GM12801 (cell line): ENCODE results near the gene TBL1X.

ENCODE experiments used
- CTCF ChIP-seq: IDR thresholded peaks from one replicate; pipeline ENCODE4 v1.5.1; 2011; ENCODE audit warnings: control low read depth; ENCODE audit not compliant: insufficient read length; ENCODE audit errors: extremely low read depth

Gene TBL1X

GRCh38 chrX:9465380-9466123, 694 bp downstream of the TBL1X start:
- TF ChIP-seq CTCF = no peak

DNA sequence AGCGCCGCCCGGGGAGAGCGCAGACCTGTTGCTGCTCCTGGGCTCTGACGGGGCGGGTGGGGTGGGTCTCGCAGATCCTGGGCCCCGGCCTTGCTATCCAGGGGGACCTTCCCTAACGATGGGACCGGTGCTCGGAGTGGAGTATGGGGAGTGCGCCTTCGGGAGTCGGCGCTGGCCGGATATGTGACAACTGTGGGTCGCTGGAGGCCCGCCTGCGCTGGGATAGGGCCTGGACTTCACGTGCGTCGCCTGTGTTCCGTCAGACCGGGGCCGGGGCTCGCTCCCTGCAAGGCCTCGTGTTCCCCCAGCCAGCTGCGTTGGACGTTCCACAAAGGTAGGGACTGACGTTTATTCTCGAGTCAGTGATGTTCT, 1.3 kb downstream of the TBL1X start:
- no peak for TF ChIP-seq CTCF

DNA sequence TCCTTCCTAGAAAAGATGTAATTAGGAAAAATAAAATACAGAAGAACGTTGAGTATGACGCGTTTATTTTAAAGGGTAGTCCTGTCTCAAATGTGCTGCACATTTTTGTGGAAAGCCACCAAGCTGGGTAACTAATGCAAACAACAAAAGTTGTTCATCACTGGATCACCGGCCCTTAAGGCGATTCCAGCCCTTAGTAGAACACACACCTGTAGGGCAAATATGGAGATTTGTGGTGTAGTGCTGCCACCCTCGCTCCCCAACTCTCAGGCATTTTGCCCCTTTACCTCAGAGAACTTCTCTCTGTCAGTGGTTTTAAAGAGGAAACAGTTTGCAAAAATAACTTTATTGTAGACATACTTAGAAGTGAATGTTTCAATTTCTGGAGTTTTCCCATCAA, 1.9 kb downstream of the TBL1X start:
- no peak for TF ChIP-seq CTCF

DNA sequence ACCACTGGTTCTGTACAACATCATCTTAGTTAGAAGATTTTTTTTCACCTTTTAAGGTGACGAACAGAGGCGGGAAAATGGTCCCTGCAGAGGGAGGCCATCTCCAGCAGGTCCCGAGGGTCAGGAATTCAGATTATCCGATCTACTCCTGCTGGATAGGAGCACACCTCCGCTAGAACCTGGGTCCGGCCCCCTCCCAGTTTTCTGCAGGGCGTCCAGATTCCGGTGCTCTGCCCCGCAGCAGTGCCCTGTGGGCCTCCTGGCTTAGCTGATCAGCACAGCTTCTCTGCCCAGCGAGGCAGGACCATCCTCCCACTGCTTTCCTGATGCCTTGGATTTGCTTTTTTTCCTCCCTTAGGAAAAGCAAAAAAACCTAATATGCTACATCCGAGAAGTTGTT, 2.3 kb downstream of the TBL1X start:
- no peak for TF ChIP-seq CTCF

GRCh38 chrX:9467751-9468150, 2.9 kb downstream of the TBL1X start:
- TF ChIP-seq CTCF = no peak

GRCh38 chrX:9471571-9471985, 6.7 kb downstream of the TBL1X start:
- no peak for TF ChIP-seq CTCF

DNA sequence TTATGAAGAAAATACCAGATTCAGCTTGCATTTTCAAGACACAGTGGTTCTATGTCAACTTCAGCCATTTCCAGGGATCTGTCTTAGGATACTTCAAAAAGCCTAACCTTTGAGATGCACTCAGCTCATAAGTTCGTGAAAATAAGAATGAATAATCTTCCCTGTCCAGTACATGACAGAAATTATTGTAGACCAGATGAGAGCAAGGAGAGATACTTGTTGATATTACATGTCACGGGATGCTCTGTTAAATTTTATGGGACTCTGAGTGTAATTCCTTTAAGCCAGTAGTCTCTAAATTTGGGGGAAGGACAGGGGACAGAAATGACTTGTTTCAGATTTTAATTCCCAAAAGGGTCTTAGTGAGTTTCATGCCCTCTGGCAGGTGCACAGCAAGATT, 8.8 kb downstream of the TBL1X start:
- TF ChIP-seq CTCF = no peak
